ENCODE results near the gene PDE7B. TPM values are rescaled to one million over a fixed set of nuclear protein-coding genes. Genes with fewer than 3 reads are reported as not detected.

The PDE7B gene
- total and polyA plus RNA-seq, 2 of the 13 experiments (the other 11 are each of a cell fraction or from before 2014, with no cell fraction given) = not detected

- Histone ChIP-seq H3K9me3 (ENCODE audit: low read length) (no peaks in the 10 kb centered on the region), H3K9ac (ENCODE audit: insufficient read depth, low read depth, low read length) (no peak overlapping the region), H3K4me1 (ENCODE audit: insufficient read depth, low read length) (no peaks in the 10 kb centered on the region), H3K27ac (ENCODE audit: extremely low read length, insufficient read depth, low read length) (no peak overlapping the region), H3K36me3 (replicated peaks in 1 of 2; ENCODE audit: control insufficient read depth in 1 of 2, insufficient read depth in 2 of 2, low read length in 2 of 2) (no peaks in the 10 kb centered on the region), H3K79me2 (ENCODE audit: insufficient read depth, low read length) (no peaks in the 10 kb centered on the region), H2AFZ (ENCODE audit: low read length) (no peak overlapping the region), H3K27me3 (ENCODE audit: control insufficient read depth in 1 of 2, insufficient read depth in 2 of 2, low read length in 2 of 2) (0 out of 5 replicates have a peak, but pooled peaks cover 0 to 4% of the 10 kb centered on the region in 2 experiments), H3K4me2 (ENCODE audit: low read depth, low read length) (no peak overlapping the region), H3K4me3 (replicated peaks in 1 of 3; ENCODE audit: insufficient read depth in 1 of 3, low read depth in 2 of 3, low read length in 3 of 3) (no peak overlapping the region), H4K20me1 (ENCODE audit: insufficient read depth, low read length) (no peaks in the 10 kb centered on the region)
- TF ChIP-seq ZNF678 (CRISPR knock-in tag; IDR thresholded peaks at IDR 0.05) = no peak
- TF ChIP-seq ZNF558 (CRISPR knock-in tag; IDR thresholded peaks at IDR 0.05; ENCODE audit: borderline replicate concordance) = no peak
- no peak for TF ChIP-seq DR1 (CRISPR knock-in tag; IDR thresholded peaks at IDR 0.05)
- TF ChIP-seq TERF1 (CRISPR knock-in tag; IDR thresholded peaks at IDR 0.05) = no peak
- no peak for TF ChIP-seq ELF4 (CRISPR knock-in tag; IDR thresholded peaks at IDR 0.05; ENCODE audit: borderline replicate concordance)
- TF ChIP-seq MXD1 (CRISPR knock-in tag; IDR thresholded peaks at IDR 0.05) = no peak
- TF ChIP-seq ZNF18 (CRISPR knock-in tag; IDR thresholded peaks at IDR 0.05; ENCODE audit: insufficient replicate concordance) = no peak
- no peak for TF ChIP-seq EP300 (IDR thresholded peaks at IDR 0.05; ENCODE audit: low read depth in 2 of 2, low read length in 2 of 2)
- no peak for TF ChIP-seq EP300 (CRISPR knock-in tag; IDR thresholded peaks at IDR 0.05; ENCODE audit: borderline replicate concordance)
- no peak for TF ChIP-seq ZC3H4 (CRISPR knock-in tag; IDR thresholded peaks at IDR 0.05; ENCODE audit: borderline replicate concordance)
- ChIA-PET CTCF (ENCODE audit: low intra/inter-chr PET ratio, low total read pairs) (no interaction called here), POLR2A (no interaction called here)
- BruUV-seq (replicated peaks) = no TSS peak
- ATAC-seq = no peak
- FAIRE-seq = no peak
- intact Hi-C loops (cut with micrococcal nuclease; ENCODE audit: unreplicated experiment) = no loop called here
- in situ Hi-C loops (cut with HindIII; ENCODE audit: extremely low pct_ligation_motif_present, low pct_unique_long_range_greater_than_20kb) = no loop called here
- WGBS (ENCODE audit: low lambda C conversion rate) = 26% methylated on average over 6 of the region's 6 CpGs
- DNase-seq (ENCODE audit: low spot score) = no peak
Measured at GRCh38 chr6:136192902-136193301, 341.4 kb downstream of the PDE7B start.
